VCaP (cell line): Measurements from ENCODE around the gene MAEA.

ENCODE experiments used
- H3K27ac ChIP-seq: fragments of 450-650 bp; 2 replicates; pipeline ENCODE4 v1.5.1; 2017
- TF ChIP-seq, protein P1 (sequence below): fragments of 450-650 bp; conservative IDR thresholded peaks from 2 replicates; pipeline ENCODE4 v1.5.1; 2017; ENCODE audit warnings: mild to moderate bottlenecking, moderate library complexity

The MAEA gene

DNA sequence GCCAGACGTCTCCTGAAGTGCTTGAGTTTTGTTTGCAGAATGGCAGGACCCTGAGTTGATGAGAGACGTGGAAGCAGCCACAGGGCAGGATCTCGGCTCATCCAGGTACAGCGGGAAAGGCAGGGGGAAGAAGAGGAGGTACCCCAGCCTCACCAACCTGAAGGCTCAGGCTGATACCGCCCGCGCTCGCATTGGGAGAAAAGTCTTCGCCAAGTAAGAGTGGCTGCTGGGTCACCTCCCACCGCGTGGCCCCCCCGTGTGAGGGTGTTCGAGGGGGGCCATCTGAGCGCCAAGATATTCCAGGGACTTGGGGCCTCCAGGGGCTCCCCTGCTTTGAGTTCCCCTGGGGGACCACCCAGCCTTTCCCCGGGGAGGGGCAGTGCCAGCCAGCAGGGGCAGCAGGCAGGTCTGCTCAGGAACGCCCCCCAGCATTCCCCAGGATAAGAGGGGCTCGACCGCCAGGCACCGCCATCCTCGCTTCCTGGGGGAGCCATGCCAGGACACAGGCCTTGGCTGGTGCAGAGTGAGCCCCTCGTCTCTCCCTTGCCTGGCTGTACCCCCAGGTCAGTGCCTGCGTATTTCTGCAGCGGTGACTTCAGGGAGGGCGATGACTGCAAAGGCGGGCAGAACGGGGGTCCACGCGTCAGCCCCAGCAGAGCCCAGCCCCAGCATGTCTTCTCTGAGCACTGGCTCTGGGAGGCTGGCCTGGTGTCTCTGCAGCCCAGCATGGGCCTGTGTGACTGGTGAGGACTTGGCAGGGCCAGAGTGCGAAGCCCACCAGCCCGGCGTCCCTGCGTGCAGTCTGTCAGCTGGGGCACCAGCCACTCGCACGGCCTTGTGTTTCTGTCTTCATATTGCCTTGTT lies 94.3 kb downstream of the MAEA start:
- H3K27ac ChIP-seq, result no peak overlapping the region
- TF ChIP-seq, protein P1, sequence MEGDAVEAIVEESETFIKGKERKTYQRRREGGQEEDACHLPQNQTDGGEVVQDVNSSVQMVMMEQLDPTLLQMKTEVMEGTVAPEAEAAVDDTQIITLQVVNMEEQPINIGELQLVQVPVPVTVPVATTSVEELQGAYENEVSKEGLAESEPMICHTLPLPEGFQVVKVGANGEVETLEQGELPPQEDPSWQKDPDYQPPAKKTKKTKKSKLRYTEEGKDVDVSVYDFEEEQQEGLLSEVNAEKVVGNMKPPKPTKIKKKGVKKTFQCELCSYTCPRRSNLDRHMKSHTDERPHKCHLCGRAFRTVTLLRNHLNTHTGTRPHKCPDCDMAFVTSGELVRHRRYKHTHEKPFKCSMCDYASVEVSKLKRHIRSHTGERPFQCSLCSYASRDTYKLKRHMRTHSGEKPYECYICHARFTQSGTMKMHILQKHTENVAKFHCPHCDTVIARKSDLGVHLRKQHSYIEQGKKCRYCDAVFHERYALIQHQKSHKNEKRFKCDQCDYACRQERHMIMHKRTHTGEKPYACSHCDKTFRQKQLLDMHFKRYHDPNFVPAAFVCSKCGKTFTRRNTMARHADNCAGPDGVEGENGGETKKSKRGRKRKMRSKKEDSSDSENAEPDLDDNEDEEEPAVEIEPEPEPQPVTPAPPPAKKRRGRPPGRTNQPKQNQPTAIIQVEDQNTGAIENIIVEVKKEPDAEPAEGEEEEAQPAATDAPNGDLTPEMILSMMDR, result no peak

DNA sequence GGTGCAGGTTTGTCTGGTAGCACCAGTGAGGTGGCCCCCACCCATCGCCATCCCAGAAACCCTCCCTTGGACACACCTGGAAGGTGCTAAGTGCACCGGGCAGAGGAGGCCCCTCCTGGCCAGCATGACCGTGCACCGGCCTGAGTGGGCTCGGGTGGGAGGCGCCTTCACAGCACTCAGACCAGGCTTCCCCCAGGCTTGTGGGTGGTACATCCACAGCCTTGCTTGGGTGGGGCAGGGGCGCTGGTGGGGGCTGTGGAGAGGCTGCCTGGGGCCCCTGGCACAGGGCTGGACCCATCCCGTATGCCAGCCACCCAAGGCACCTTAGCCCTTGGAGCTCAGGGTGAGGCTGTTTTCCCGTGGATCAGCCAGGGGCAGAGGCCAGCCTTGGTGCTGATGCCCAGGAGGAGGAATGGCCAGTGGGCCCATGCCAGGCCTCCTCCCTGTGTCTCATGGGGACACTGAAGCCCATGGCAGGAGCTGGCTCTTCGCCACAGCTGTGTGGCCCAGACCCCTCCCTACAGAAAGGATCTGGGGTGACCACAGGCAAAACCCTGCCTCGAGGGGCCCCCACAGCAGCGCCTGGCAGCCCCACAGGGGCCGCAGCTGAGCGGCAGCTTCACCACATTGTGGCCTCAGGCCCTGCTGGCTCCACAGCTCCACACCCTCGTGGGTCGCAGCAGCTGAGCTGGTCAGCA lies 95.1 kb downstream of the MAEA start:
- no peak overlapping the region for H3K27ac ChIP-seq
- TF ChIP-seq, protein P1, result no peak

DNA sequence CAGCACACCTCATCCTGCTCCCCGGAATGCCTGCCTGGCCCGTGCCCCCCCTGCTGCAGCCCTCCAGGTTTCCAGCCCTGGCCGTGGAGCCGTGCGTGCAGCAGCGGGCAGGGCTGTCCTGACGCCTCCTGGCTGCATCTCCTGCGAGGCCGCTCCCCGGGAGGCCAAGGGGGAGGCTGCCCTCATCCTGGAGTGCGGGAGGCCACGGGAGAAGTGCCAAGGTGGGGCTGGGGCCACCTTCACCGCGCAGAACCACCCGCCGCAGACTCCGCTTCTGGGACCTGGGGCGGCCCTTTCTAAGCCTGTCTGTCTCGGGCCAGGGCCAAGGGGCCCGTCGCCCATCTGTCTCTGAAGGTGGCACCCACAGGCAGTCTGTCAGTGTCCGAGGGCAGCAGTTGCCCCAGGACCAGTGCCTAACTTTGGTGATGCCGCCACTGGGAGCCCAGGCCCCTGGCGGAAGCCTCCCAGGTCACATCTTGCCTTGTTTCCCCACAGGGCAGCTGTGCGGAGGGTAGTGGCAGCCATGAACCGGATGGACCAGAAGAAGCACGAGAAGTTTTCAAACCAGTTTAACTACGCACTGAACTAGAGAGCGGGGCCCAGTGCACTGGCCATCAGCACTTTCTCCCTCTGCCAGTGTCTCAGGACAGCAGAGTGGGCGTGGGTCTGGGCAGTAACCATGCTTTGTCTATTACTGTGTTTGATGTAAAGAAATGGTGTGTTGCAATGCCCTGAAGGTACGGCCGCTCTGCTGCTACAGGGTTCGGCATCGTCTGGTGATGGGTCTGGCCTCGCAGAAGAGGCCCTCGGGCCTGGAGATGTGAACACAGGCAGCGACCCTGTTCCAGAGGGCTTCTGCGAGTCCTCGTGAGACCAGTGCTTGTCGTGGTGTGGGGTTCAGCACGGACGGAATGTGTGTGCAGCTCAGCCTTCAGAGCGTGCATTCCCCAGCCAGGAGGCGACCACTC lies 96.0 kb downstream of the MAEA start:
- no peak overlapping the region for H3K27ac ChIP-seq
- TF ChIP-seq, protein P1, result no peak
